ENCODE measurements around the gene ZNF558. TPM values are rescaled to one million over a fixed set of nuclear protein-coding genes. Genes with fewer than 3 reads are reported as not detected.

The ZNF558 gene
- total RNA-seq, 2 donors from 2014 or later = 14.5 to 16.8 TPM

- no peaks in the 10 kb centered on the region for H3K27me3 ChIP-seq
These were observed 26.2 kb upstream of the ZNF558 start for GRCh38 chr19:8858260-8858659.

GRCh38 chr19:8850488-8850887 lies 18.4 kb upstream of the ZNF558 start:
- DNase-seq (ENCODE audit: low spot score) = no peak
- Histone ChIP-seq H3K4me1 (no peaks in the 10 kb centered on the region), H3K9me3 (peaks cover 0 to 11% of the 10 kb centered on the region in 2 donors), H3K36me3 (no peaks in the 10 kb centered on the region), H3K27me3 (no peaks in the 10 kb centered on the region), H3K4me3 (no peak overlapping the region), H3K27ac (no peak overlapping the region)
- TF ChIP-seq CTCF (IDR thresholded peaks at IDR 0.05) = no peak

More at GRCh38 chr19:8858260-8858659, 26.2 kb upstream of the ZNF558 start:
- no peaks in the 10 kb centered on the region for H3K4me1 ChIP-seq
- H3K36me3 ChIP-seq = no peaks in the 10 kb centered on the region
- no peak overlapping the region for H3K4me3 ChIP-seq
- no peaks in the 10 kb centered on the region for H3K9me3 ChIP-seq
- H3K27ac ChIP-seq = no peak overlapping the region
- no peak for DNase-seq (ENCODE audit: low spot score)
- TF ChIP-seq CTCF (IDR thresholded peaks at IDR 0.05) = no peak

- Histone ChIP-seq H3K9me3 (peaks cover 0 to 11% of the 10 kb centered on the region in 2 donors), H3K27me3 (no peaks in the 10 kb centered on the region), H3K27ac (no peak overlapping the region), H3K36me3 (no peaks in the 10 kb centered on the region), H3K4me1 (no peaks in the 10 kb centered on the region), H3K4me3 (no peak overlapping the region)
- TF ChIP-seq CTCF (IDR thresholded peaks at IDR 0.05) = no peak
- no peak for DNase-seq (ENCODE audit: low spot score)
These were observed 17.1 kb upstream of the ZNF558 start for GRCh38 chr19:8849232-8849631.

- H3K4me3 ChIP-seq = no peak overlapping the region
- no peak for TF ChIP-seq CTCF (IDR thresholded peaks at IDR 0.05)
- H3K4me1 ChIP-seq = no peaks in the 10 kb centered on the region
- peaks cover 0 to 11% of the 10 kb centered on the region in 2 donors for H3K9me3 ChIP-seq
- no peak for DNase-seq (ENCODE audit: low spot score)
- no peak overlapping the region for H3K27ac ChIP-seq
- H3K36me3 ChIP-seq = no peaks in the 10 kb centered on the region
- H3K27me3 ChIP-seq = no peaks in the 10 kb centered on the region
These were observed 14.7 kb upstream of the ZNF558 start for GRCh38 chr19:8846819-8847218.

GRCh38 chr19:8840708-8841107 lies 8.6 kb upstream of the ZNF558 start:
- Histone ChIP-seq H3K9me3 (no peaks in the 10 kb centered on the region), H3K4me1 (no peaks in the 10 kb centered on the region), H3K27ac (no peak overlapping the region), H3K4me3 (no peak overlapping the region), H3K36me3 (no peaks in the 10 kb centered on the region), H3K27me3 (no peaks in the 10 kb centered on the region)
- no peak for TF ChIP-seq CTCF (IDR thresholded peaks at IDR 0.05)
- DNase-seq (ENCODE audit: low spot score) = no peak

GRCh38 chr19:8835877-8836276 lies 3.8 kb upstream of the ZNF558 start:
- Histone ChIP-seq H3K4me1 (peaks cover 0 to 14% of the 10 kb centered on the region in 2 donors), H3K36me3 (no peaks in the 10 kb centered on the region)
- no peak for TF ChIP-seq CTCF (IDR thresholded peaks at IDR 0.05)

More at GRCh38 chr19:8835877-8836276, 3.8 kb upstream of the ZNF558 start:
- Histone ChIP-seq H3K27ac (no peak overlapping the region), H3K4me3 (no peak overlapping the region), H3K9me3 (no peaks in the 10 kb centered on the region), H3K27me3 (no peaks in the 10 kb centered on the region)
- DNase-seq (ENCODE audit: low spot score) = no peak
